HG03097 (cell line): Measurements from ENCODE around the gene SIGLEC8.
"Not testable (repeated sequence)": the region's sequence is repeated elsewhere in the genome, so short reads cannot be mapped to it uniquely, and the experiment has no call there.

Source experiments
- ATAC-seq: cut with Tn5 transposase; IDR thresholded peaks from one replicate; pipeline ENCODE4 v1.9.1; 2021; ENCODE audit not compliant: unreplicated experiment, low FRiP score

SIGLEC8 gene

DNA sequence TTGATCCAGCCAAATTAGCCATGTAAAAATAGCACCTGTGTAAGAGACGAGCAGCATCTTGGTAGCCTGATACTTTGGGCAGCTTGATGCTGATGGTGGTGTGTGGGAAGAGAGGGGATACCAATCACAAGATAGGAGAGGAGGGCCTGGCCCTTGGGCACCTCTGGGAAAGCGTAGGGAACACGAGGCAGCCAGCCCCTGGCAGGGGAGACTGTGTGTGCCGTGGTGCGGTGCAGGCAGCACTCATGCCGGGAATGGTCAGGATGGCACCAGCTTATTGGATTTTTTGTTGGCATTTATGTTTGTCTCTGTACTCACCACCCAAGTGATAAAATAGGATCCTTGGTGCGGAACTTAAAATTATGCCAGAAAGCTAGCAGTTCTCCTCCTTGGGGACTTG, 10.2 kb downstream of the SIGLEC8 start:
- no peak for ATAC-seq

DNA sequence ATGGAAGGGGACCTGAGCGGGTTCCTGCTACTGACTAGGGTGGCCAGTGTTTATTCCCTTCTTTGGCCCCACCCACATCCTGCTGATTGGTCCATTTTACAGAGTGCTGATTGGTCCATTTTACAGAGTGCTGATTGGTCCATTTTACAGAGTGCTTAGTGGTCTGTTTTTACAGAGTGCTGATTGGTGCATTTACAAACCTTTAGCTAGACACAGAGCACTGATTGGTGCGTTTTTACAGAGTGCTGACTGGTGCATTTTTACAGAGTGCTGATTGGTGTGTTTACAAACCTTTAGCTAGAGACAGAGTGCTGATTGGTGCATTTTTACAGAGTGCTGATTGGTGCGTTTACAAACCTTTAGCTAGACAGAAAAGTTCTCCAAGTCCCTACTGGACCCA, 10.7 kb downstream of the SIGLEC8 start:
- ATAC-seq, result not testable (repeated sequence)

DNA sequence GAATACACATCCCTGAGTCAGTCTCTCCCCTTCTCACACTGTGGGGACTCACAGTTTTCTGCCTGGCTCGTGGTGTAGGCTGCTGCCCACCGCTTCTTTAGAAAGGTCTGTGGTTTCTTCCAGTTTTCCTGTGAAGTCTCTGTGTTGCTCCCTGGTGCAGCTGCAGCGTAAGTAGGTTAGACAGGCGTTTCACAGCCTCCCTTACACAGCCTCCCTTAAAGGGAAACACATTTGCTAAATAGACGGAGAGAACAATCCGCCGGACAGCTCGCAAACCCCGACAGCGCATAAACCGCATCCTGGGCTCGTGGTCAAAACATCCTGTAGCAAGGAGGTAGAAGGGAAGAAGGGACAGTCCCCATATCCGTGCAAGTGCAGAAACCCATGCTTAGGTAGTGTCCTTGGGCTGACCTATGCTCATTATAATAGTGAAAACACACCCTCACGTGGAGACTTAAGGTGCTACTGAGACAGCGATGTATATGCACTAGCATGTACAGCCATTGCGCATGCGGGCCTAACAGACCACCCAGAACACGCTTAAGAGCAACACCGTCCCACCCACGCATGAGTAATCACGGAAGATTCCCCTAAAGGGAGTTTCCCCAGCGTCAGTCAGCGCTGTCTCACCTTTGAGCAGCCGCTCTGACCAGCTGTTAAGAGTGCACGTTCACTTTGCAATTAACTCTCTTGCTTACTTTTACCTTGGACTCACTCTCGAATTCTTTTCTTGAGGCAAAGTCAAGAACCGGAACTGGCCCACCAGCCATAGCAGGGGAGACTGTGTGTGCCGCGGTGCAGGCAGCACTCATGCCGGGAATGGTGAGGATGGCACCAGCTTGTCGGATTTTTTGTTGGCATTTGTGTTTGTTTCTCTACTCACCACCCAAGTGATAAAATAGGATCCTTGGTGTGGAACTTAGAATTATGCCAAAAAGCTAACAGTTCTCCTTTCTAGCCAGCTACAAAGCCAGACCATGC, 16.6 kb downstream of the SIGLEC8 start:
- peak; percentile 91 for ATAC-seq

DNA sequence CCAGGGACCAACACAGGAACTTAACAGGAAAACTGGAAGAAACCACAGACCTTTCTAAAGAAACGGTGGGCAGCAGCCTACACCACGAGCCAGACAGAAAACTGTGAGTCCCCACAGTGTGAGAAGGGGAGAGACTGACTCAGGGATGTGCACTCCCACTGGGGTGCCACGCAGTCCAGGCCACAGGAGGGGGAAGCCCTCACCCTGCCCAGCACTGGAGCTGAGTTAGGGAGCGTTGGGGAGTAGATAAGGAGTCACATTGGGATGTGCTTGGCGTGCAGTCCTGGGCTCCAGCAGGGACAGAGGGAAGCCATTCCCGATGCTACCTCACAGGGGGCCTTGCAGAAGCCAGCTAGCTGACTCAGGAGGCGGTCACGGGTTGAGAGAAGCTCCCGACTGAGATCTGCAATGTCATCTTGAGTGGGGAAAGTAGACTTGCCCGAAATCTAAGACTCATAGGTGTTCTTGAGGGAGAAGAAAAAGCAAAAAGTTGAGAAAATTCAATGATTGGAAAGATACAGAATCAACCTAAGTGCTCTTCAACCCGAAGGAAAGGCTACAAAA, 17.3 kb downstream of the SIGLEC8 start:
- no peak for ATAC-seq

DNA sequence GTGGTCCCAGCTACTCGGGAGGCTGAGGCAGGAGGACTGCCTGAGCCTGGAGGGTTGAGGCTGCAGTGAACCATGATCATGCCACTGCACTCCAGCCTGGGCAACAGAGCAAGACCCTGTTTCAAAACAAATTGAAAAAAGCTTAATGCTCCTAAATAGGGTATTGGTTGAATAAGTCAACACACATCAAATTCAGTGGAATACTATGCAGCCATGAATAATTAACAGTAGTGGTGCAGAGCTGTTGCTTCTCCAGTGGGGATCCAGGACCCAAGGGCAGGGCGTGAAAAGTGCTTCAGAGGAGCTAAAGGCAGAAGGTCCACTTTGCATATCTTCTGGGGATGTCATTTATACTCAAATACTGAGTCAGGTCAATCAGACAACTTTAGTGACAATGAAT, 18.2 kb downstream of the SIGLEC8 start:
- no peak for ATAC-seq

GRCh38 chr19:51439021-51439465, 19.2 kb downstream of the SIGLEC8 start:
- ATAC-seq, result no peak

GRCh38 chr19:51434456-51434855, 23.8 kb downstream of the SIGLEC8 start:
- ATAC-seq, result no peak

GRCh38 chr19:51433043-51433442, 25.2 kb downstream of the SIGLEC8 start:
- ATAC-seq, result no peak

GRCh38 chr19:51431124-51431523, 27.1 kb downstream of the SIGLEC8 start:
- ATAC-seq, result no peak

- ATAC-seq, result no peak
These were observed 28.0 kb downstream of the SIGLEC8 start for GRCh38 chr19:51430221-51430620.

- ATAC-seq, result no peak
These were observed 31.1 kb downstream of the SIGLEC8 start for GRCh38 chr19:51427201-51427600.

DNA sequence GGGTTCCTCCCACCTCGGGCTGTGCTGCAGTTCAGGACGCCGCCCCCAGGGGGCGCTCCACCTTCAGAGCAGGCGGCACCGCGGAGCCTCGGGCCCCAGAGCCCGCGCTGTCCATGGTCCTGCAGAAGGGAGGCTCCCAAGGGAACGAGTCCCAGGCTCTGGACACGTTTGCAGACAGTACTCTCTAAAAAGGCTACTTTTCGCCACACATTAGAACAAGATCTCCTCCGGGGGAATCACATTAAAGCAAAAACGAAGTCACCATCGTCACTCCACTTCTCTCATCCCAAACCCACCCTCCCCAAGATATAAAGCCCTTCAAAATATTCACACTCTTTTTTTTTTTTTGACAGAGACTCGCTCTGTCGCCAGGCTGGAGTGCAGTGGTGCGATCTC, 36.2 kb downstream of the SIGLEC8 start:
- no peak for ATAC-seq

DNA sequence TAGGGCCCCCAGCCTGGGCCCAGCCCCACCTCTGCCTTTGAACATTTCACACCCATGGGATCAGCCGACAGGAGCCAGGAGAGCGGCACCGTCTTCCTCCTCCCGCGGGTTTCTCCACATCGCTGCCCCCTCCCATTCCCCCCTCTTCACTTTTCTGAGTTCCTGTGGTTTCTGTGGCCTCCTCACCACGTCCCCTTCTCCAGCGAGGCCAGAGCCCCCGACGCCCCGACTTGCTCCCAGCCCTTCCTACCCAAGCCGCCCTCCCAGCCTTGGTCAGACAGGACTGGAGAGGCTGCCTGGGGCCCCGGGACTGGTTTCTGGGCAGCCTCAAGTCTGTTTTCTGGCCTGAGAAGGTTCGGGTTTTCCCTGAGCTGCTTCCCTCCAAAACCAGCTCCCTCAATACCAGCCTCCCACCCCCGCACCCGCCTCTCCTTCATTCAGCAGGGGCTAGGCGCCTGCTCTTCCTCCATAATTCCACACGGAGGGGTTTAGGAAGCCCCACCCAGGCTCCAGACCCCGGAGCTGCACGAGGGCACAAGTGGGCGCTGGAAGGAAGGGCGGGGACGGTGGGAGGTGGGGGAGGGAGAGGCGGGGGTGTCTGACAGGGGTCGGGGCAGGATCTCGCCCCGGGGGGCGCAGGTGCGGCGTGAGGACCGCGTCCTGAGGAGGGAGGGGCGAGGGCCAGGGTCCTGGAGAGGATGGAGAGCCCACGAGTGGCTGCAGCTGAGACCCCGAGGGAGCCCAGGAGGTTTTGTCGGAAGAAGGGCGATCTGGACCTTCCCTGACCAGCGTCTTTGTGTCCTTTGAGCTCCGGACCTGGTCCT, 36.8 kb downstream of the SIGLEC8 start:
- ATAC-seq, result no peak

- ATAC-seq, result not testable (repeated sequence)
These were observed 37.7 kb downstream of the SIGLEC8 start for GRCh38 chr19:51420511-51420910.

DNA sequence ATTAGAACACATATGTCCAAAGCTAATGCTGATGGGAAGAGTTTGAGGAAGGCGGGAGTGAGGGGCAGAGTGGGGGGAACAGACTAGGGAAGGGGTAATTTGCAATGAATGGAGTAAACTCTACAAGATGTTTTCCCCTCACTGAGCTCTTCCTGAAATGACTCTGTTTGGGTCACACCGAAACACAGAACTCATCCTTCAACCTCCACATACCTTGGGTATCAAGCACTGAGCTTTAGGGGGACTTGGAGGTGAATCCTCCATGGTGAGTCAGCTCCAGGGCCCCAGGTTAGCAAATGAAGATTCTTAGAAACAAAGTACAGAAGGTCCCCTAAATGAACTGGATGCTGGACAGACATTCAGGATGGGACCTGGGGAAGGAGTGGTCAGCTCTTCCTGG, 39.5 kb downstream of the SIGLEC8 start:
- ATAC-seq, result no peak

GRCh38 chr19:51417810-51418157, 40.5 kb downstream of the SIGLEC8 start:
- peak; percentile 14 for ATAC-seq

GRCh38 chr19:51417107-51417809, 41.0 kb downstream of the SIGLEC8 start, which contains the start of gene SIGLEC10:
Gene SIGLEC10 (minus strand): TSS chr19:51417642. CDS start chr19:51417581, 61 bp downstream.
- peak; percentile 55 for ATAC-seq

DNA sequence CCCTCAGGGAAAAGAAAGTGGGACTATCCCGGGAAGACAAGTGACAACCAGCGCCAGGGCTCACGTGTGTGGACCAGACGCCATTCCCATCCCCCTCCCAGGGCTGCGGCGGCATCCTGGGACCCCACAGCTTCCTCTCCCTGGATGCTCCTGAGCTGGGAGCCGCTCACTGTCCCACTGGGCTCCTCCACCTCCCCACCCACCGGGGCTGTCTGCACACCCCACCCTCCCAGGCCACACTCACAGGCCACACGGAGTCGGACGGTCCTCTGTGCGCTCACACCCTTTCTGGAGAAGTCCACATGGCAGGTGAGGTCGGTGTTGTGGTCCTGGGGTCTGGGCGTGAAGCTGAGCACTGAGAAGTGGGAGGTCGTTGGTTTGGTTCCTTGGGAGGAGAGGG, 41.8 kb downstream of the SIGLEC8 start:
- not testable (repeated sequence) for ATAC-seq

- ATAC-seq, result no peak
These were observed 43.1 kb downstream of the SIGLEC8 start for GRCh38 chr19:51415187-51415586.

- no peak for ATAC-seq
These were observed 47.1 kb downstream of the SIGLEC8 start for GRCh38 chr19:51410950-51411748.
